Activated naive CD4-positive, alpha-beta T cell treated with anti-CD3 and anti-CD28 coated beads, Interleukin-2, amount 50 U/mL, for 24 hours (primary cell): Measurements from ENCODE around the gene SLC14A1.

Experiments
- H3K27ac Mint-ChIP-seq: one replicate; pipeline ENCODE4 v1.8.0; 2021; ENCODE audit warnings: mild to moderate bottlenecking, mixed read lengths
- H3K27me3 Mint-ChIP-seq: one replicate; pipeline ENCODE4 v1.8.0; 2021; ENCODE audit warnings: mixed read lengths
- H3K36me3 Mint-ChIP-seq: one replicate; pipeline ENCODE4 v1.8.0; 2021; ENCODE audit warnings: mixed read lengths
- H3K4me1 Mint-ChIP-seq: one replicate; pipeline ENCODE4 v1.8.0; 2021; ENCODE audit warnings: mixed read lengths
- H3K4me3 Mint-ChIP-seq: one replicate; pipeline ENCODE4 v1.8.0; 2021; ENCODE audit warnings: mild to moderate bottlenecking, mixed read lengths
- H3K9me3 Mint-ChIP-seq: one replicate; pipeline ENCODE4 v1.8.0; 2021; ENCODE audit warnings: mixed read lengths

SLC14A1 gene

DNA sequence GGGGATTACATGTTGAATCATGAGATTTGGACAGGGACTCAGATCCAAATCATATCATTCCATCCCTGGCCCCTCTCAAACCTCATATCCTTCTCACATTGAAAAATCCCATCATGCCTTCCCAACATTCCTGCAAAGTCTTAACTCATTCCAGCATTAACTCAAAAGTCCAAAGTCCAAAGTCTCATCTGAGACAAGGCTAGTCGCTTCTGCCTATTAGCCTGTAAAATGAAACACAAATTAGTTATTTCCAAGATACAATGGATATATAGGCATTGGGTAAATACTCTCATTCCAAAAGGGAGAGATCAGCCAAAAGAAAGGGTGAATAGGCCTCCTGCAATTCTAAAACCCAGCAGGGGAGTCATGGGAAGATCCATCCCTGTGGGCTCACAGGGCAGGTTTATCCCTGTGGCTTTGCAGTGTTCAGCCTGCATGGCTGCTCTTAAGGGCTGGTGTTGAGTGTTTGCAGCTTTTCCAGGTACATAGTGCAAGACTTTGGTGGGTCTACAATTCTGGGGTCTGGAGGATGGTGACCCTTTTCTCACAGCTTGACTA lies 21.2 kb upstream of the SLC14A1 start:
- Mint-ChIP-seq H3K27me3 (no peaks in the 10 kb centered on the region), H3K36me3 (peaks cover 36% of the 10 kb centered on the region), H3K27ac (no peak overlapping the region), H3K4me1 (no peaks in the 10 kb centered on the region), H3K4me3 (no peak overlapping the region), H3K9me3 (peaks cover 15% of the 10 kb centered on the region)

- Mint-ChIP-seq H3K4me1 (no peaks in the 10 kb centered on the region), H3K27me3 (no peaks in the 10 kb centered on the region), H3K27ac (no peak overlapping the region), H3K9me3 (peaks cover 26% of the 10 kb centered on the region), H3K4me3 (no peak overlapping the region), H3K36me3 (peaks cover 36% of the 10 kb centered on the region)
Measured at GRCh38 chr18:45708831-45709230, 15.2 kb upstream of the SLC14A1 start.

DNA sequence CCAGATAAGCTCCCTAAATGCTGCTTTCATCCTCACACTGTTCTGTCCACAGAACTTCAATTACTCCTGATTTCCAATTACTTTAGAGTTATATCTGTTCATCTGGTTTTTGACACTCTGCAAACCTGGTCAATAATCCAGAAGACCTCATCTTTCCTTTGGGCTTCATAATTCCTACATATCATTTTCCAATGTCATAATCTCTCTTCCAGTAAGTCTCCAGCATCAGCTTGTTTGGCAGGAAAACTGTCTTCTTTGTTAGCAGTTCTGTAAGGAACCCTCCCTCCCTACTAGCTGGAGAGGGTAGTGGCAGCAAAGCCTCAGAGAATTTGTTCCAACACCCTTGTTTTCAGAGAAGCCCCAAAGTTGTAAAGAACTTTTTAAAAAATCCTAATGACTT lies 11.9 kb upstream of the SLC14A1 start:
- Mint-ChIP-seq H3K9me3 (peaks cover 15% of the 10 kb centered on the region), H3K4me1 (no peaks in the 10 kb centered on the region), H3K27ac (no peak overlapping the region), H3K27me3 (no peaks in the 10 kb centered on the region), H3K4me3 (no peak overlapping the region), H3K36me3 (peaks cover 17% of the 10 kb centered on the region)

GRCh38 chr18:45713239-45713638 lies 10.7 kb upstream of the SLC14A1 start:
- H3K27me3 Mint-ChIP-seq, result no peaks in the 10 kb centered on the region
- peaks cover 13% of the 10 kb centered on the region for H3K36me3 Mint-ChIP-seq
- H3K27ac Mint-ChIP-seq, result no peak overlapping the region
- H3K9me3 Mint-ChIP-seq, result peaks cover 9% of the 10 kb centered on the region
- H3K4me3 Mint-ChIP-seq, result no peak overlapping the region
- no peaks in the 10 kb centered on the region for H3K4me1 Mint-ChIP-seq

DNA sequence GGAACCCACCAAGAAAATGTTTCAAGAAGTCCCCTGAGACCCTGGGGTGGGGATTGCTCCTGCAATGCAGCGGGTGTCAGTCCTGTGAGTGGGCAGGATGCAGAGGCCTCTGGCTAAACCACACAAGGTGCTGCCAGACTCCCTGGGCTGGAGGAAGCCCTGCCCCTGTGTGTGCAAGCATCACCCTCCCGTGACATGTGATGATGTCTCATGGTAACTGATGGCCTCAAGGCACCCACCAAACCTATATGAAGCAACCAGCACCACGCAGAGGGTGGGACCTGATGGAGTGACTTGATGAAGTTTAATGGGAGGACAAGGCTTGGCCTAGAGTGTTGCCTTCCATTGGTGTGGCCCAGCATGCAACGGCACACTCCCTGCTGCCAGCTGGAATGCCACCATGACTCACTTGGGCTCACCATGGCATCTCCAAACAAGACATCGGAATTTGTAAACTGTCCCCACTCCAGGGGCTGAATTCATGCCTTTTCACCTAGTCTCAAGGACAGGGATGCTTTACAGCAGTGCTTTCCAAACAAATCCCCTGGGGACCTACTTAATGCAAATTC lies 8.7 kb upstream of the SLC14A1 start:
- no peaks in the 10 kb centered on the region for H3K4me1 Mint-ChIP-seq
- H3K9me3 Mint-ChIP-seq, result peaks cover 4% of the 10 kb centered on the region
- H3K4me3 Mint-ChIP-seq, result no peak overlapping the region
- H3K36me3 Mint-ChIP-seq, result peaks cover 5% of the 10 kb centered on the region
- H3K27me3 Mint-ChIP-seq, result no peaks in the 10 kb centered on the region
- no peak overlapping the region for H3K27ac Mint-ChIP-seq

- Mint-ChIP-seq H3K36me3 (no peaks in the 10 kb centered on the region), H3K27ac (no peak overlapping the region), H3K4me1 (no peaks in the 10 kb centered on the region), H3K27me3 (no peaks in the 10 kb centered on the region), H3K4me3 (no peak overlapping the region), H3K9me3 (no peaks in the 10 kb centered on the region)
Measured at GRCh38 chr18:45719106-45719505, 4.9 kb upstream of the SLC14A1 start.

GRCh38 chr18:45722899-45723298 lies 1.1 kb upstream of the SLC14A1 start:
- Mint-ChIP-seq H3K36me3 (no peaks in the 10 kb centered on the region), H3K9me3 (no peaks in the 10 kb centered on the region), H3K27ac (no peak overlapping the region), H3K4me3 (no peak overlapping the region), H3K4me1 (no peaks in the 10 kb centered on the region), H3K27me3 (no peaks in the 10 kb centered on the region)

DNA sequence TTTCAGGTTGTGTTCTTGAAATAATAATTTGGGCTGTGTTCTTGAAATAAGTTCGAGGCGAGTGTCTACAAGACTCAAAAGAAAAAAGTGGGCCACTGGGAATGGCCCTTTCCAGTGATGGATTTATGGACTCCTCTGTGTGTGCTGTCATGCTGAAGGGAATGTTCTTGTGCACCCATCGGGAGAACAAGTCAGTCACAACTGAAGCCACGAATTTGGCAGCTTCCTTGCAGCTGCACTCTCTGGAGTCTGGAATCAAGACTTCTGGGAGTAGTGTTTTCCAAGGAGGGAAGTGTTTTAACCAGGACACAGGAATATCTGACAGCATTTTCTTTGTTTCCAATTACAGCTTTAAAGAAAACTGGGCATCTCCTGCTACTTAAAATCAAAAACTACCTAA lies 620 bp downstream of the SLC14A1 start:
- no peak overlapping the region for H3K27ac Mint-ChIP-seq
- no peaks in the 10 kb centered on the region for H3K36me3 Mint-ChIP-seq
- H3K4me1 Mint-ChIP-seq, result no peaks in the 10 kb centered on the region
- no peak overlapping the region for H3K4me3 Mint-ChIP-seq
- H3K27me3 Mint-ChIP-seq, result no peaks in the 10 kb centered on the region
- H3K9me3 Mint-ChIP-seq, result no peaks in the 10 kb centered on the region

DNA sequence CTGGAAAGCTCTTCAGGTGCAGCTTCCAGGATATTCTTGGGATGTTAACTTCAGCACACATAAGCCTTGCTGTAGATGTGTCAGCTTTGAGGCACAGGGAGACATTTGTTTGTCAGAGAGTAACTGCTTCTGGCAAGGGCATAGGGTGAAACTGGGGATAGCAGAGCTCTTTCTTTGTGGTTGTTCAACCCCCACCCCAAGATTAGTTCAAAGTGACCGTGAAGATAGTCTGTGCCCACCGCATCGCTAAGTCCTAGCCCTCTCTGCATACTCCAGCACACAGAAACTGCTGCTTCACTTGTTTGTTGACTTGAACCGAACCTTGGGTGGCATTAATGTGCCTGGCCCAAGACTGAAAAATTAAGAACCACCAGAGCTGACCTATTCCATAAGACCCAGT lies 1.4 kb downstream of the SLC14A1 start:
- no peaks in the 10 kb centered on the region for H3K4me1 Mint-ChIP-seq
- H3K27ac Mint-ChIP-seq, result no peak overlapping the region
- no peaks in the 10 kb centered on the region for H3K36me3 Mint-ChIP-seq
- no peak overlapping the region for H3K4me3 Mint-ChIP-seq
- H3K27me3 Mint-ChIP-seq, result no peaks in the 10 kb centered on the region
- H3K9me3 Mint-ChIP-seq, result no peaks in the 10 kb centered on the region

DNA sequence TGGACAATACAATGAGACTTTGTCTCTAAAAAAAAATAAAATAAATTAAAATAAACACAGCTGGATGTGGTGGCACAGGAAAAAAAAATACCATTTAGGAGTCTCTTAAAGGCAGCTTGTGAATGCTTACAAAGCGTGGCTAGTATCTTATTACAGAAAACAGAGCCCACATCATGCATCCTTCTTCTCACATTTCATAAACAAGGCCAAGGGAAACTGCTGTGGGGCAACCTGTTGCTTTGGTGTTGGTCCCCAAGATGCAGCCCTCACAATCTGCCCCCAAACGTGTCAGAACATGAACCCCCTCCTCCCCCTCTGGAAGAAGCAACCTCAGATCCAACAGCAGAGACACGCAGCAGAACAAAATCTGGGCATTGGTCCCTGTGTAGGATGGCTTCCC lies 2.6 kb downstream of the SLC14A1 start:
- Mint-ChIP-seq H3K4me1 (no peaks in the 10 kb centered on the region), H3K9me3 (no peaks in the 10 kb centered on the region), H3K27me3 (no peaks in the 10 kb centered on the region), H3K4me3 (no peak overlapping the region), H3K36me3 (no peaks in the 10 kb centered on the region), H3K27ac (no peak overlapping the region)

DNA sequence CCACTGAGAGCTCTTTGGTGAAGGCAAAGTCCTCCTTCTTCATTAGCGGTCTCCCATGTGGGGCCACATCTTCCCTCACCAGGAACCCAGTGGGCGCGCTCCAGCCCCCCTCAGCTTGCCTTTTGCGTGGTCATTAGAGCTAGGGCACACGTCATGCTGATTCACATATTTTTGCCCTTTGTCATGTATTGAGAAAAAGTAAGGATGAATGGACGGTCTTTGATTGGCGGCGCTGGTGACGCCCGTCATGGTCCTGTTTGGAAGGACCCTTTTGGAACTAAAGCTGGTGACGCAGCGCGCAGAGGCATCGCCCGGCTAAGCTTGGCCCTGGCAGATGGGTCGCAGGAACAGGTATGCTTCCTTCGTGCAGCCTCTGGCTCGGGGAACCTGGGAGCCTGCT lies 3.1 kb downstream of the SLC14A1 start:
- Mint-ChIP-seq H3K4me3 (no peak overlapping the region), H3K4me1 (no peaks in the 10 kb centered on the region), H3K27ac (no peak overlapping the region), H3K27me3 (no peaks in the 10 kb centered on the region), H3K9me3 (no peaks in the 10 kb centered on the region), H3K36me3 (no peaks in the 10 kb centered on the region)

- H3K4me3 Mint-ChIP-seq, result no peak overlapping the region
- no peak overlapping the region for H3K27ac Mint-ChIP-seq
- H3K36me3 Mint-ChIP-seq, result no peaks in the 10 kb centered on the region
- H3K27me3 Mint-ChIP-seq, result no peaks in the 10 kb centered on the region
- H3K9me3 Mint-ChIP-seq, result no peaks in the 10 kb centered on the region
- no peaks in the 10 kb centered on the region for H3K4me1 Mint-ChIP-seq
Measured at GRCh38 chr18:45728336-45729010, 4.5 kb downstream of the SLC14A1 start.

GRCh38 chr18:45730832-45731575 lies 7.0 kb downstream of the SLC14A1 start:
- H3K27ac Mint-ChIP-seq, result no peak overlapping the region
- H3K4me1 Mint-ChIP-seq, result no peaks in the 10 kb centered on the region
- no peak overlapping the region for H3K4me3 Mint-ChIP-seq
- no peaks in the 10 kb centered on the region for H3K9me3 Mint-ChIP-seq
- no peaks in the 10 kb centered on the region for H3K36me3 Mint-ChIP-seq
- no peaks in the 10 kb centered on the region for H3K27me3 Mint-ChIP-seq

- Mint-ChIP-seq H3K27me3 (no peaks in the 10 kb centered on the region), H3K4me3 (no peak overlapping the region), H3K4me1 (no peaks in the 10 kb centered on the region), H3K9me3 (no peaks in the 10 kb centered on the region), H3K36me3 (no peaks in the 10 kb centered on the region), H3K27ac (no peak overlapping the region)
Measured at GRCh38 chr18:45731716-45732115, 7.7 kb downstream of the SLC14A1 start.

DNA sequence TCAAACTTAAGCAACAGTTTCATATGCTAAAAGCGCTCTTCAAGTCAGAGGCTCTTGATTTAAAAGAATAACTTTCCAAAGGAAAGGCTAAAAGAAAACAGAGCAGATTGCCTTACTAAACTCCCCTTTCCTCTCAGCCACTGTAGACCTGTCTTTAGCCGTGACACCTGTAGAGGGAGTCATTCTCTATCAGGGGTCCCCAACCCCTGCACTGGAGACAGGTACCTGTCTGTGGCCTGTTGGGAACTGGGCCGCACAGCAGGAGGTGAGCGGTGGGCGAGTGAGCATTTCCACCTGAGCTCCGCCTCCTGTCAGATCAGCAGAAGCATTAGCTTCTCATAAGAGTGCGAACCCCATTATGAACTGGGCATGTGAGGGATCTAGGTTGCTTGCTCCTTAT lies 9.6 kb downstream of the SLC14A1 start:
- H3K4me3 Mint-ChIP-seq, result no peak overlapping the region
- H3K27me3 Mint-ChIP-seq, result no peaks in the 10 kb centered on the region
- H3K4me1 Mint-ChIP-seq, result no peaks in the 10 kb centered on the region
- H3K27ac Mint-ChIP-seq, result no peak overlapping the region
- peaks cover 3% of the 10 kb centered on the region for H3K36me3 Mint-ChIP-seq
- no peaks in the 10 kb centered on the region for H3K9me3 Mint-ChIP-seq

GRCh38 chr18:45734505-45734904 lies 10.5 kb downstream of the SLC14A1 start:
- H3K9me3 Mint-ChIP-seq, result no peaks in the 10 kb centered on the region
- H3K27ac Mint-ChIP-seq, result no peak overlapping the region
- H3K4me1 Mint-ChIP-seq, result no peaks in the 10 kb centered on the region
- no peaks in the 10 kb centered on the region for H3K27me3 Mint-ChIP-seq
- no peak overlapping the region for H3K4me3 Mint-ChIP-seq
- peaks cover 5% of the 10 kb centered on the region for H3K36me3 Mint-ChIP-seq
